HEK293 (cell line): Measurements from ENCODE around the gene CBX5.

Experiments used
- ATF2 ChIP-seq: fragments of 450-650 bp; formaldehyde crosslinking; IDR thresholded peaks from 2 replicates; pipeline ENCODE4 v1.5.1; 2016; ENCODE audit warnings: missing biosample characterization, missing genetic modification characterization, low read depth
- GLI4 ChIP-seq: fragments of 450-650 bp; formaldehyde crosslinking; IDR thresholded peaks from 2 replicates; pipeline ENCODE4 v1.5.1; 2016; ENCODE audit warnings: missing biosample characterization, missing genetic modification characterization
- GLIS1 ChIP-seq: fragments of 450-650 bp; formaldehyde crosslinking; IDR thresholded peaks from 2 replicates; pipeline ENCODE4 v1.5.1; 2016; ENCODE audit warnings: missing biosample characterization, missing genetic modification characterization
- IKZF3 ChIP-seq: fragments of 450-650 bp; IDR thresholded peaks from 2 replicates; pipeline ENCODE4 v1.5.0; 2018; ENCODE audit warnings: missing biosample characterization, mild to moderate bottlenecking, missing genetic modification characterization, moderate library complexity
- INSM2 ChIP-seq: fragments of 450-650 bp; formaldehyde crosslinking; IDR thresholded peaks from 2 replicates; pipeline ENCODE4 v1.5.1; 2016; ENCODE audit warnings: missing biosample characterization, missing genetic modification characterization
- MEIS1 ChIP-seq: sonication (generic); formaldehyde crosslinking; IDR thresholded peaks from 2 replicates; pipeline ENCODE4 v1.8.1; 2022; ENCODE audit warnings: missing genetic modification reagents, mild to moderate bottlenecking, borderline replicate concordance
- MZF1 ChIP-seq: fragments of 450-650 bp; formaldehyde crosslinking; IDR thresholded peaks from 2 replicates; pipeline ENCODE4 v1.5.1; 2017; ENCODE audit warnings: missing biosample characterization, missing genetic modification characterization, borderline replicate concordance
- PATZ1 ChIP-seq: fragments of 450-650 bp; formaldehyde crosslinking; IDR thresholded peaks from 2 replicates; pipeline ENCODE4 v1.5.1; 2016; ENCODE audit warnings: missing biosample characterization, missing genetic modification characterization
- SP7 ChIP-seq: fragments of 450-650 bp; formaldehyde crosslinking; IDR thresholded peaks from 2 replicates; pipeline ENCODE4 v1.5.1; 2016; ENCODE audit warnings: missing biosample characterization, missing genetic modification characterization
- YY1 ChIP-seq: fragments of 450-650 bp; formaldehyde crosslinking; IDR thresholded peaks from 2 replicates; pipeline ENCODE4 v1.5.1; 2018; ENCODE audit warnings: missing biosample characterization, missing genetic modification characterization
- ZBTB20 ChIP-seq: fragments of 450-650 bp; formaldehyde crosslinking; IDR thresholded peaks from 2 replicates; pipeline ENCODE4 v1.5.1; 2016; ENCODE audit warnings: missing biosample characterization, missing genetic modification characterization
- ZBTB6 ChIP-seq: fragments of 450-650 bp; formaldehyde crosslinking; IDR thresholded peaks from 2 replicates; pipeline ENCODE4 v1.5.1; 2017; ENCODE audit warnings: missing biosample characterization, missing genetic modification characterization
- ZEB2 ChIP-seq: fragments of 450-650 bp; formaldehyde crosslinking; IDR thresholded peaks from 2 replicates; pipeline ENCODE4 v1.5.1; 2016; ENCODE audit warnings: missing biosample characterization, missing genetic modification characterization
- ZNF184 ChIP-seq: fragments of 450-650 bp; IDR thresholded peaks from 2 replicates; pipeline ENCODE4 v1.5.1; 2018; ENCODE audit warnings: missing biosample characterization, mild to moderate bottlenecking, missing genetic modification characterization
- ZNF2 ChIP-seq: fragments of 450-650 bp; formaldehyde crosslinking; IDR thresholded peaks from 2 replicates; pipeline ENCODE4 v1.5.1; 2016; ENCODE audit warnings: missing biosample characterization, missing genetic modification characterization
- ZNF211 ChIP-seq: fragments of 450-650 bp; formaldehyde crosslinking; IDR thresholded peaks from 2 replicates; pipeline ENCODE4 v1.5.1; 2016; ENCODE audit warnings: low read depth, missing biosample characterization, missing genetic modification characterization
- ZNF311 ChIP-seq: fragments of 450-650 bp; formaldehyde crosslinking; IDR thresholded peaks from 2 replicates; pipeline ENCODE4 v1.5.1; 2017; ENCODE audit warnings: missing biosample characterization, missing genetic modification characterization, borderline replicate concordance
- ZNF354C ChIP-seq: fragments of 450-650 bp; formaldehyde crosslinking; IDR thresholded peaks from 2 replicates; pipeline ENCODE4 v1.5.1; 2016; ENCODE audit warnings: missing biosample characterization, missing genetic modification characterization, low read depth, borderline replicate concordance
- ZNF366 ChIP-seq: fragments of 450-650 bp; formaldehyde crosslinking; conservative IDR thresholded peaks from 2 replicates; pipeline ENCODE4 v1.5.1; 2016; ENCODE audit warnings: missing biosample characterization, missing genetic modification characterization
- ZNF449 ChIP-seq: fragments of 450-650 bp; formaldehyde crosslinking; IDR thresholded peaks from 2 replicates; pipeline ENCODE4 v1.5.1; 2017; ENCODE audit warnings: missing biosample characterization, mild to moderate bottlenecking, missing genetic modification characterization, moderate library complexity
- ZNF513 ChIP-seq: fragments of 450-650 bp; IDR thresholded peaks from 2 replicates; pipeline ENCODE4 v1.5.1; 2018; ENCODE audit warnings: missing biosample characterization, missing genetic modification characterization
- ZNF585B ChIP-seq: fragments of 450-650 bp; formaldehyde crosslinking; IDR thresholded peaks from 2 replicates; pipeline ENCODE4 v1.5.1; 2016; ENCODE audit warnings: missing biosample characterization, missing genetic modification characterization
- ZNF600 ChIP-seq: fragments of 450-650 bp; formaldehyde crosslinking; IDR thresholded peaks from 2 replicates; pipeline ENCODE4 v1.5.1; 2016; ENCODE audit warnings: missing biosample characterization, missing genetic modification characterization
- ZNF777 ChIP-seq: fragments of 450-650 bp; formaldehyde crosslinking; IDR thresholded peaks from 2 replicates; pipeline ENCODE4 v1.5.1; 2017; ENCODE audit warnings: missing biosample characterization, missing genetic modification characterization, borderline replicate concordance
- ZSCAN4 ChIP-seq: fragments of 450-650 bp; formaldehyde crosslinking; IDR thresholded peaks from 2 replicates; pipeline ENCODE4 v1.5.1; 2017; ENCODE audit warnings: missing biosample characterization, missing genetic modification characterization
- ZXDB ChIP-seq: fragments of 450-650 bp; formaldehyde crosslinking; IDR thresholded peaks from 2 replicates; pipeline ENCODE4 v1.5.1; 2016; ENCODE audit warnings: missing biosample characterization, missing genetic modification characterization

Gene CBX5

GRCh38 chr12:54259194-54260011 lies 20.5 kb downstream of the CBX5 start (continued):
- TF ChIP-seq ZNF600 (tag by site-specific recombination) (peak; percentile 51), YY1 (tag by site-specific recombination) (peak; percentile 61; the same call in 1 of the 2 replicates), ZEB2 (tag by site-specific recombination) (peak; percentile 44), ZBTB20 (0 out of 2 replicates have a peak, but pooled peaks have one; percentile 12), INSM2 (tag by site-specific recombination) (0 out of 2 replicates have a peak, but pooled peaks have one; percentile 6), ZNF184 (tag by site-specific recombination) (no peak), MZF1 (tag by site-specific recombination) (peak; percentile 53; the same call in 1 of the 2 replicates), ZNF311 (tag by site-specific recombination) (no peak), ZNF211 (tag by site-specific recombination) (no peak), ATF2 (no peak), SP7 (peak; percentile 9; the same call in 1 of the 2 replicates), PATZ1 (tag by site-specific recombination) (peak; percentile 51), ZSCAN4 (tag by site-specific recombination) (no peak), ZNF449 (tag by site-specific recombination) (0 out of 2 replicates have a peak, but pooled peaks have one; percentile 8), ZBTB6 (tag by site-specific recombination) (no peak), GLIS1 (tag by site-specific recombination) (peak; percentile 61; the same call in 1 of the 2 replicates), GLI4 (tag by site-specific recombination) (no peak), ZNF2 (tag by site-specific recombination) (0 out of 2 replicates have a peak, but pooled peaks have one; percentile 43), MEIS1 (CRISPR knock-in tag) (no peak), ZNF366 (tag by site-specific recombination) (peak; percentile 61), IKZF3 (peak; percentile 59; the same call in 1 of the 2 replicates), ZNF777 (tag by site-specific recombination) (no peak), ZNF354C (tag by site-specific recombination) (no peak), ZXDB (tag by site-specific recombination) (peak; percentile 62), ZNF513 (tag by site-specific recombination) (no peak), ZNF585B (tag by site-specific recombination) (no peak)
